ENCODE data around the gene ELAVL3.
A peak's percentile ranks its signal among the peaks of the same experiment; 100 is the strongest.

The ELAVL3 gene

DNA sequence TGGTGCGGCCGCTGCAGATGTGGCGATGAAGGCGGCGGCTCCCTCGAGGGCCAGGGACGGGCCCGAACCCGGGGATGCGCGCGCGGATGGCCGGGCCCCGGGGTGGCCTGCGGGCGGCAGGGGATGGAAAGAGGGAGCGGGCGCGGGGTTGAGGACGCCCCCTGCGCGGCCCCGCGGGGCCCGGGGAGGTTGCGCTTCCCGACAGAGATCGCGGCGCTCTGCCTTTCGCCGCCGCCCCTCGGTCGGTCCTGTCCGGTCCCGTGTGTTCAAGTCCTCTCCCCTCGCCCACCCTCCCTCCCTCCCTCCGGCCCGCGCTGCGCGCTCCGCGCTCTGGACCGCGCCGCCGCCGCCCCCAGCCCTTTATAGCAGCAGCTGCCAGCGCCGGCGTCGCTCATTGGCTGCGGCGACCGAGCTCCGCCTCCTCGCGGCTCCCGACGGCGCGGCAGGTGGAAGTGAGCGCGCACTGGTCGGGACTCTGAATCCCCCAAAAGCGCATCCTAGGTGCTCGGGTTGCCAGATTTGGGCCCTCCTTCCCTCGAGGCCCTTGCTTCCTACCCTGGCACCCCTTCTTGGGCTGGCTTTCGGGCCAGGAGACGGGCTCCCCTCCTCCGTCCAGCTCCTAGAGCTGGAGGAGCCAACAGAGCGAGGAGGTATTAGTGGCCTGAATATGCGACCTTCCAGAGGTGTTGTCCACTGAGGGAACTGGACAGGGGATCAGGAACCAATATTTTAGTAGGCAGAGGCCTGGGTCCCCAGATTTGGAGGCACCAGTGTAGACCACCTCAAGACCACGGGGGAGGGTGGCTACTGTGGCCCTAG lies at the start of gene ELAVL3:
TSS of gene ELAVL3 (minus strand) at position 332 of the 819 bp plus-strand sequence. CDS start 438 bp downstream, outside the sequence.
- DNase-seq: no peak

DNA sequence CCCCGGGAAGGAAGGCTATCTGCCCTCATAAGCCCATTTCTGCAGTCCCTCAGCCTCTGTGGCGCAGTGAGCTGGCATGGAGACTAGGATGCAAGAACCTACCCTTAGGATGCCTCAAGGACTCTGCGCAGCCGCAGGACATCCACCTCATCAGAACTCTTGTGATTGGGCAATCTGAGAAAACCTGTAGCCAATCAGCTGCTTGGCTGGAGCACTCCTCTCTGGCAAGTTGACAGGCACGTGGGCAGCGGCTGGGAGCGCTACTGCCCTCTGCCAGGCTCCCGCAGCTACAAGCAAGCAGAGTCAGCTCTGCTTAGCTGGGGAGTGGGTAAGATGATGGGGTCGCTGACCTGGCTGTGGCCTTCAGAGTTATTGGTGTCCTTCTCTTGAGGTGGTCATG lies 49.6 kb upstream of the ELAVL3 start:
- peak; percentile 90 for DNase-seq

DNA sequence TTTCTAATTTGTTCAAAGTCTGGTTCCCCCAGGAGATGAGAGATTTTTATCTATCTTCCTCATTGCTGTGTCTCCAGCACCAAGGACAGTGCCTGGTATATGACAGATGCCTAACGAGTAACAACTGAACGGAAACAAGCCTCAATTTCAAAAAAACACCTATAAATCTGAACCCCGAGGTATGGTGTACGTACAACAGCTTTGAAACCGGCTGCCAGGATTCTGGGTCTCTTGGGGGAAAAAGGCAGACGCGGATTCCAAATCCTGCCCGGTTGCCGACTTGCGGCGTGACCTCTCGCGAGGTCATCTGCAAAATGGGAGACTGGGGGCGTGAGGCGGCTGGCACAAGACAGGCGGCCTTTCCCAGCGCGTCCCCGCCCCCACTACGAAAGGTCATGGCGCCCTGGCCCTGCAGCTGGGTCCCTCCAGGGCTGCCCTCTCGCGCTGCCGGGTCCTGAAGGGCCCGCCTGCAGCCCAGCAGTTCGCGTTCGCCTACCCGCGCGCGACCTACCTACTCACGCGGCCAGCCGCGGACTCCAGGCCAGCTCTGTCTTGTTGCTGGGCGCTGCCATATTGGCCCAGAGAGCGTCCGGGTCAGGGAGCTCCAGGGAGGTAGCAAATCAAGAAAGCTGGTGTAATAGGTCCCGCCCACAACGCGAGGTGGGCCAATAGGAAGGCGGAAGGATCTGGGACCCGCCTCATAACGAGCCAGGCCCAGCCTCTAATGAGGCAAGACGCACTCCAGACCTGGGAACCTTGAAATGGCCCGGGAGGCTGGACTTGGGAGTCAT lies 47.9 kb upstream of the ELAVL3 start, which contains the start of gene ECSIT:
TSS of gene ECSIT (minus strand) at position 584 of the 791 bp plus-strand sequence. CDS start 9,964 bp downstream, outside the sequence.
- DNase-seq: peak; percentile 98

DNA sequence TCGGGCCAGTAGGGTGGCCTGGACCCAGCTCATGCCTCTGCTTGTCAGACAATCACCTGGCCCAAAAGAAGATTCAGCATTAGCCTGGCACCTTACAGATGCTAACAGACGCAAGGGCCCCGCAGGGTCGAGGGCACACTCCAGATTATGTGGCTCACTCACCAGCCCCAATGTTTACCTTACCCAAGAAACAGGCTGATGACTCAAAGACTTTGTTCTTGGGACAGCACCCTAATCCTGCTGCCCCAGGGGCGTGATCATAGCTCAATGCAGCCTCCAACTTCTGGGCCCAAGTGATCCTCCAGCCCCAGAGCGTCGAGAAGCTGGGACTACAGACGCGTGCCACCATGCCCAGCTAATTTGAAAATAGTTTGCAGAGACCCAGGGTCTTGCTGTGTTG lies 38.3 kb upstream of the ELAVL3 start:
- no peak for DNase-seq

DNA sequence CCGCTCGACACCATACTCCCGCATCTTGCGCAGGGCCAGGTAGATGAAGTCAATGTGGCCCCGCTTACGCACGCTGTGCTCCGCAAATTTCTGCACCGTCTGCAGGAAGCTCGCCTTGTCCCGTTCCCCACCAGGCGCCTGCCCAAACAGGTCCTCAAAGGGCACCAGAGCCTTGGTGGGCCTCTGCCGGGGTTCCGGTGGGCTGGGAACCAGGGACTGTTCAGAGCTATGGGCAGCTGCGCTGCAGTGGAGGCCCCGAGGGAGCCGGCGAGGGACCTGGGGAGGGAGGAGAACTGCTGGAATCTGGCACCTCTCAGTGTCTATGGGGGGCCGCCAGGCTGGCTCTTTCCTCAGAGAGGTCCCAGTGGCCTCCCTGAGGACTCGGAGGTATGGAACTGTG lies 33.1 kb upstream of the ELAVL3 start:
- DNase-seq: no peak

DNA sequence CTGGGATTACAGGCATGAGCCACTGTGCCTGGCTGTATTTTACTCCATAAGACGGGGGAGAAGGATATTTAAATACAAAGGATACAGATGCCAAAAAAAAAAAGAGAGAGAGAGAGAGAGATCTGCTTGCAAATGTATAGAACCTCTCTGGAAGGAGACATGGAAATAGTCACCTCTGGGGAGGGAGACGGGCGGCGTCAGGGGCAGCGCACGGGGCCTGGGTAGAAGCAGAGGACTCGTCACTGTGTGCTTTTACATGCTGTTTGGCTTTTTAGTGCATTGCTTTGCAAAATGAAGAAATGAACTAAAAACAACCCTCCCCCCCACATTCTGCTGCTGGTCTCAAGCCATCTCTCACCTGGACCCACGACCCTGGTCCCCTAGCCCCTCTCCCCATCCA lies 29.6 kb upstream of the ELAVL3 start:
- DNase-seq: no peak

DNA sequence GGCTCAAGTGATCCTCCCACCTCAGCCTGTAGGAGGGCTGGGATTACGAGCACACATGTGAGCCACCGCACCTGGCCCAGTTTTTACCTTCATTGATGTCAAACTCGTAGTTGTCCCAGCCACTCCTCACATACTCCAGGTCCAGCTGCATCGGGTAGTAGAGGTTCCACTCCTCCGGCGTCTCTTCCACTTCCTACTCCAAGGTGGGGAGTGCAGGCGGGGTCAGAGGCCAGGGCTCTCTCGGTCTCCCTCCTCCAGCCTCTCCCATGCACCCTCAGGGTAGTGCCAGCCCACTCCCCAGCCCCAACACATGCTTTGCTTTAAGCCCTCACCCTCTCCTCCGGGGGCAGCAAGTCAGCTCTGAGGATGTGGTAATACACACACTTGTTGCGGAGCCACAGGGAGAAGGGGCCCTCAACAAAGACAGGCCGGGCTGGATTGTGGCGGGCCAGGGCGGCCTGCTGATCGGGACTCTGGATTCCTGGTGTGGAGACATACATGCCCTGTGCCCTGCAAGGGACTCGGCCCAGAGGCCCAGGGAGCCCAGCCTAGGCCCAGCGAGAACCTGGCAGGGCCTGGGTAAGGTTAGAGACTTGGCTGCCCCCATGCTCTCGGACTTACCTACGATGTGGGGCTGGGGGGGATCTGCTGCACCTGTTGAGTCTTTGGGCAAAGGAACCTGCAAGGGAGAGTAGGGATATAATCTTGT lies 26.7 kb upstream of the ELAVL3 start:
- no peak for DNase-seq

DNA sequence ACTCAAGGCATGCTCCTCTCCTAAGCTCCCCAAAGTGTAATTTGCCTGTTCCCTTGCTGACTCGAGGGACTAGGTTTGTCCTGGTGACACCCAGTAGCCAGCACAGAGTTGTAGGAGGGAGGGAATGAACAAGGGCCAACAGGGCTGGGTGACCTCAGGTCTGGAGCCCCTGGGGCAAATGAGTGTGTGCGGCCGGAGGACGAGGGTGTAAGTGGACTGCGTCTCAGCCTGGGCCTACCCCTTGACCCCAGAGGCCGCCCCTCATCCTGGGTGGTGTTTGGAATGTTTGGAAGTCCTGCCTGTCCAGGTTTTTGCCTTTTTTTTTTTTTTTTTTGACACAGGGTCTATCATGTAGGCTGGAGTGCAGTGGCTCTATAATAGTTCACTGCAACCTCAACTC lies 26.1 kb upstream of the ELAVL3 start:
- DNase-seq: no peak

DNA sequence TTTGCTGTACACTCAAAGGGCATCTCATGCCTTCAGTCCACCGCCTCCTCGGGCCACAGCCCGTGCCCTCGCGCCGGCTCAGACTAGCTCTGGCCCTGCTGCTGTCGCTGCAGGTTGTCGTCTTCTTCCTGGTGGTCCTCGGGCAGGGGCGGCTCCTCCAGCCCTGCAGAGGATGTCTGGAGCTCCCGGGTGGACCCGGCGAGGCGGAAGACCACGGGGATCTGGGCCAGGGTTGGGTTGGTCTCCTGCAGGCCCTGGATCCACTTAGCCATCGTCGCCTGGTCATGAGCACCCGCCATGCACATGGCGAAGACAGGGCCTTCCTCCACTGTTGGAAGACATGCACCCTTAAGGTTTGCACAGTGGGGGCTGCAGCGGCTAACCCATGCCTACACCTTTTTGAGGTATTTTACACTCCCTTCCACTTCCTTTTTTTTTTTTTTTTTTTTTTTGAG lies 25.3 kb upstream of the ELAVL3 start:
- DNase-seq: no peak

DNA sequence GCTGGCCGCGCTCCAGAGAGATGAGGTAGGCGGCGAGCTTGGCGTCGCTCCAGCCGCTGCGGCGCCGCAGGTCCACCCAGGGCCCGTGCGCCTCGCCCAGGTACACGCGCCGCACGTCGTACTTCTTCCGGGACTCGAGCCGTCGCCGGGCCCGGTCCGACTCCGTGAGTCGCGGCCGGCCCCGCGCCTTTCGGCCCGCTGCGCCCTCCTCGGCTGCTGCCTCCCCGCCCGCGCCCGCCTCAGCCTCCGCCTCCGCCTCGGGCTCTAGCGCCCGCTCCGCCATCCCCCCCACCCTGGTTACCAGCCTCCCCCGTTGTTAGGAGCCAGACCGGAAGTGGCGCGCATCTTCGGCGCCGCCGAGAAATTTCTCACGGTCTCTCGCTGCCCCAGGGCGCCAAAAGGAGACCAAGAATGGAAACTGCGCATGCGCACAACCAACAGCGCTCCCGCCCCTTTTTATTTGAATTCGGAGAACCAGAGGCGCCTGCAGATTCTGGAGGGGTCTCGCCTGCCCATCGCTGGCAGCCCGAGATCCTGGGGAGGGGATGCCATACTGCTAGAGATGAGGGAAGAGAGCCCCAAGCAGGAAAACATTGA lies 24.8 kb upstream of the ELAVL3 start, which contains the start of gene ZNF653:
TSS of gene ZNF653 (minus strand) at position 336 of the 597 bp plus-strand sequence. CDS start at position 283, 53 bp downstream.
- peak; percentile 76 for DNase-seq

DNA sequence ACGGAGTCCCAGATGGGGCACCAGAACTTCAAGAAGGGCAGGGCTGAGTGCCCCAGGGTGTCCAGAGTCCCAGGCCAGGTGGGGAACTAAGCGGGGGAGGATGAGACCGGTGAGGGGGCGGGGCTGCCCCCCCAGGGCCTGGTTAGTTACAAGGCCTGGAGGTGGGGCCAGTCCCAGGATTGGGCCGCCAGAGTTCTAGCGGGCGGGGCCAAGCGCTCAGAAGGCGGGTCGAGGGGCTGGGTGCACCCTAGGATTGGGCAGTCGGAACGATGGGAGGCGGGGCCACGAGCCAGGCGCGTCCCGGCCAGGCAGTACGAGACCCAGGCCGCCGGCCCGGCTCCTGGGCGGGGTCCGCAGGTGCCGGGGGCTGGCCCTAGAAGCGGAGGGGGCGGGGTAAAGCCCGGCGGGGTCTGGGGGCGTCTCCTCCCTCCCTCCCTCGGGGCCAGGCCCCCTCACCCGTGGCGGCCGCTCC lies 24.2 kb upstream of the ELAVL3 start:
- DNase-seq: peak; percentile 87

DNA sequence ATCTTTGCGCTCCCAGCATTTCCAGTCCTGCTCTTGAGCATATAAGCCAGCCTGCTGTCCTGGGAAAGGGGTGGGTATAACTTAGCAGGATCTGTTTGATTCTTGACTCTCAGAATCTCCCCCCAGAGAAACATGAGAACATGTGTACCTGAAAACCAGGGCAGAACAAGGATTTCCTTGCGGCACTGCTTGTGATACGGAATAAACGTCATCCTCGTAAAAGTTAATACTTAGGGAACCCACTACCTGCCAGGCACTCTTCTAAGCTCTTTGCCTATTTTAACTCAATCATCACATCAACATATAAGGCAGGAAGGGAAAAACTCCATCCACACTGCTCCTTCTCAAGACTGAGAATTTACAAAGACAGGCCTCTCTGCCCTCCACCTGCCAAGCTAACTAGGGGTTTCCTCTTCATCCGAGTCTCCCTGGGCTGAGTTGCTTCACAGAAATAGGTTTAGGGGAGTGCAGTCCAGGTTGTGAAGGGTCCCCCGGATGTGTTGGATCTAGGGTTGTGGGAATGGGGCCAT lies 23.7 kb upstream of the ELAVL3 start:
- no peak for DNase-seq

DNA sequence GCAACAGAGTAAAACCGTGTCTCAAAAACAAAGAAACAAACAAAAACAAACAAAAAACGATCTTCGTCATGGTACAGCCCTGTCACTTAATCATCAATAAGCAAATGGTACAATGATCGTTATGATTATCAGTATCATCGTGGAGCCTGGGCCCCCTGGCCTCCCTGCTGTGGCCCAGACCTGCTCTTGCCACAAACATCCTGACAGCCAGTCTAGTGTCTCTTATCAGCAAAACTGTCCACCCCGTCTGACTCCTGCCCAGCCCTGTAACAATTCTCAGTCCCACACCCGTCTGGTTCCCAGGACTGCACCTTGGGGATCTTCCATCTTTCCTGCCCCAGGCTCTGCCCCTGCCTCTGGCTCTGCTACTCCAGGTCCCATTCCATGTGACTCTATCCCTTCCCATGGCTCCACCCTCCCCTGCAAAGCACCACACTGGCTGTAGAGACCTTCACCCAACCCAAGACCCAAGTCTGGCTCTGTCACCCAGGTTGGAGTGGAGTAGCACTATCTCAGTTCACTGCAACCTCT lies 19.1 kb upstream of the ELAVL3 start:
- no peak for DNase-seq

DNA sequence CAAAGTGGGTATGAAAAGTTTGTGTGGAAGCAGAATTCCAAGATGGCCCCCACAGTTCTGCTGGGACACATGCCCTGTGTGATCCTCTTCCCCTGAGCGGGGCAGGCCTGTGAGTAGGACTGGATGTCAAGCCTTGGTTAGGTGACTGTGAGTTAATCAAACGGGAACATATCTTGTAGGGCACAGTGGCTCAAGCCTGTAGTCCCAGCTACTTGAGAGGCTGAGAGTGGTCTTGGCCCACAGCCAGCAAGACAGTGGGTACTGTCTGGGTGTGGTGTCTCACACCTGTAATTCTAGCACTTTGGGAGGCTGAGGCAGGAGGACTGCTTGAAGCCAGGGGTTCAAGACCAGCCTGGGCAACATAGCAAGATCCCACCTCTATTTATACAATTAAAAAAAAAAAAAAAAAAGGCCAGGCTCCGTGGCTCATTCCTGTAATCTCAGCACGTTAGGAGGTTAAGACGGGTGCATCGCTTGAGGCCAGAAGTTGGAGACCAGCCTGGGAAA lies 18.4 kb upstream of the ELAVL3 start:
- DNase-seq: no peak

DNA sequence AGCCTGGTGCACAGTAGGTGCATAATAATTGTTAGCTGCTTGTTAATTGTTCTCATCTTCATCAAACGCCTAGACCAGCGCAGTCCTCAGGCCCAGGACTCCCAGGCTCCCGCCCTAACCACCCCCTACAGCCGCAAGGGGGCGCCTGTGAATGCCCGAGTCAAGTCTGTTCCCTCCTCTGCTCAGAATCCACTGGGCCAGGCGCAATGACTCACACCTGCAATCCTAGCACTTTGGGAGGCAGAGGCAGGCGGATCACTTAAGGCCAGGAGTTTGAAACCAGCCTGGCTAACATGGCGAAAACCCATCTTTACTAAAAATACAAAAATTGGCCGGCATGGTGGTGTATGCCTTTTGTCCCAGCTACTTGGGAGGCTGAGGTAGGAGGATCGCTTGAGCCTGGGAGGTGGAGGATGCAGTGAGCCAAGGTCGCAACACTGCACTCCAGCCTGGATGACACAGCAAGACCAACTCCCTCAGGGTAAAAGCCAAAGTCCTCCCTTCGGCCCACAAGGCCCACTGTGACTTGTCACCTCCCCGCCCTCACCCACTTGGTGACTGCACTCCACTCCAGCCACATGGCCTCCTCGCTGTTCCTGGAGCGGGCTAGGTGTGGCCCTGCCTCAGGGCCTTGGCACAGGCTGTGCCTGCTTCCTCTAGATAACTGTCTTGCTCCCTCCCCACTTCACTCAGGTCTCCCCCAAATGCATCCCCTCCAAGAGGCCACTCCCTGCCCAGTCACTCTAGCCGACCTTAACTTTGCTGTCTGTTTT lies 15.7 kb upstream of the ELAVL3 start:
- DNase-seq: peak; percentile 48

DNA sequence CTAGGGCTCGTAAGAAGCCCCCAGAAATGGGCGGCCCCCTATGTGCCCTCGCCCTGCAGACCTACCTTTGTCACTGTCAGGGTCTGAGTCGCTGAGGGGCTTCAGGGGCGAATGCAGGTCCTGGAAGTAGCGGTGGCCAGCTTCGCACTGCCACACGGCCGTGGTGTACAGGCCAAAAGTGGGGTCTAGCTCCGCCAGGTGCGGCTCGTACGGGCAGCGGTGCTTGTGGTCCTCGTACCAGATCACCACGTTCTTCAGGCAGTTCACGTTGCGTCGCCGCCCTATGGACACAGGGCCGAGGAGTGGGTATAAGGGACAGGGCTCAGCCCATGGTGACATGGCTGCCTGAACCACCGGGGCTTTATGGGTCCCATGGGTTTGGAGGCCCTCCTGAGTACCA lies 15.0 kb upstream of the ELAVL3 start:
- DNase-seq: no peak

DNA sequence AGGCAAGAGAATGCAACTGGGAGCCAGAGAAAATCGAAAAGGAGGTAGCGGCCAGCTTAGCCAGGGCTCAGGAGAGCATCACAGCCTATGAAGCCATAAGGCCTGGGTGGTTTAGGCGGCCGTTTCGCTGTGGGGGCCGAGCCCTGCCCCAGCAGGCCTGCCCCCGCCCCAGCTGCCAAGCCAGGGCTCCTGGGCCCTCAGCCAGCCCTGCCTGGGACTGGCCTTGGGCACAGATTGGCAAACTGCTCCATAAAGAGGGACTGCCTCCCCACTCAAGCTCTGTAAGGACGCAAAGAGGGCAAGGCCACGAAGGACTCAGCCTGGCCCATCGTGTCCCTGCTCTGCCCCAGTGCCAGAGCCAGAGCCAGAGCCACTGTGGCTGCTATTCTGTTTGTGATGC lies 14.6 kb upstream of the ELAVL3 start:
- peak; percentile 72 for DNase-seq

DNA sequence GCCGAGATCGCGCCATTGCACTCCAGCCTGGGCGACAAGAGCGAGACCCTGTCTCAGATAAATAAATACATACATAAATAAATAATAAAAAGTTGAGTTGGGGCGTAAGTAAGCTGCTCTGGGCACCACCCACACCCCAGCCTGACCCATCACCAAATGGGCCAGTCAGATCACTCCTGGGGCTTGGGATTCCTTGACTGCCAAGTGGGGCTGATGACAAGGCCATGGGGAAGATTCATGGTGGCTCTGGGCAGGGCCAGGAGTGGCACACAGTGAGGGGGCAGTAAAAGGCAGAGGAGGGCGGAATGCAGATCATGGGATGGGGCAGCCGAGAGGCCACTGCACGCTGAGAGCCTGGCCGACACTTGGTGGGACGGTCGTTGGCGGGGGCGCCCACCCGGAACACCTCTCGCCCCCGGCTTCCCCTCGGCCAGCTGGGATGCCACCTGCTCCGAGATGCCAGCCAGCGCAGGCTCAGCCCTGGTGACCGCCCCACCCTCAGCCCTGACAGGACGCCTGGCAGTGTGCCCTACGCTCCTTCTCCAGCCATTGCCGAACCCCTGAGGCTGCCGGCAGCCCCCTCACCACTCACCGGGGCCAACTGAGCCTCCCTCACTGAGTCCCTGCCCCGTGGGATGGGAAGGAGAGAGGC lies 13.9 kb upstream of the ELAVL3 start:
- peak; percentile 76 for DNase-seq

DNA sequence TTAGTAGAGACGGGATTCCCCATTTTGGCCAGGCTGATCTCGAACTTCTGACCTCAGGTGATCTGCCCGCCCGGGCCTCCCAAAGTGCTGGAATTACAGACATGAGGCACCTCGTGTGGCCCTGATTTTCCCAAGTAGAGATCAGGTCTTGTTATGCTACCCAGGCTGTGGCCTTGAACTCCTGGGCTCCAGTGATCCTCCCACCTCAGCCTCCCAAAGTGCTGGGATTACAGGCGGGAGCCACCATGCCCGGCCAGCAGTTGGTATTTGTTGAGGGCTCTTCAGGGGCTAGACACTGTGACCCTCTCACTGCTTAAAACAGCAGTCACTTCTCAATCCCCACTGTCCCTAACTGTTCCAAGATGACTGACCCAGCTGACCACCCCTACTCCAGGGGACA lies 8.5 kb upstream of the ELAVL3 start:
- no peak for DNase-seq

All from DMS 273 treated with DMSO at 0.1 percent for 48 hours (cell line).